Muscle of leg (tissue), 11 donors: ENCODE data around the gene TUBB8B. TPM values are rescaled to one million over a fixed set of nuclear protein-coding genes. Genes with fewer than 3 reads are reported as not detected.
"Not testable (repeated sequence)": the region's sequence is repeated elsewhere in the genome, so short reads cannot be mapped to it uniquely, and the experiment has no call there.

Experiments
- DNase-seq: peaks from one replicate; pipeline ENCODE4 v3.0.0; 2013
- H3K27ac ChIP-seq: one replicate; pipeline ENCODE4 v1.5.1; 2013; ENCODE audit warnings: mild to moderate bottlenecking, low read length, control low read depth
- H3K27me3 ChIP-seq: one replicate; pipeline ENCODE4 v1.6.1; 2013; ENCODE audit warnings: low read length; ENCODE audit not compliant: control insufficient read depth, insufficient read depth
- H3K36me3 ChIP-seq: one replicate; pipeline ENCODE4 v1.6.1; 2013; ENCODE audit warnings: low read length; ENCODE audit not compliant: control insufficient read depth, insufficient read depth
- H3K4me1 ChIP-seq: one replicate; pipeline ENCODE4 v1.6.1; 2013; ENCODE audit warnings: low read length; ENCODE audit not compliant: control insufficient read depth, insufficient read depth
- H3K4me3 ChIP-seq: one replicate; pipeline ENCODE4 v1.5.1; 2013; ENCODE audit warnings: low read length, control low read depth
- H3K9me3 ChIP-seq: replicated peaks from 2 replicates; pipeline ENCODE4 v1.6.1; 2013; ENCODE audit warnings: low read depth, low read length; ENCODE audit not compliant: control insufficient read depth
- WGBS: methylation state at CpG from one replicate; pipeline ENCODE4 v1.1.5; 2013; ENCODE audit warnings: missing lambda C conversion rate; ENCODE audit not compliant: insufficient coverage; 5-methylcytosine and 5-hydroxymethylcytosine counted together
- polyA plus RNA-seq, 8 donors: library from polyadenylated mRNA; unstranded; fragments of 120-200 nt; gene quantifications; one replicate each; pipeline versions ENCODE4 v1.2.1 to v1.2.3, GENCODE V29; 2013; ENCODE audit warnings: inconsistent platforms in 1 of 8, low replicate concordance in 1 of 8; ENCODE audit not compliant: insufficient read length in 8 of 8, insufficient read depth in 1 of 8
- total RNA-seq: library from RNA; stranded (reverse); fragments of 120-200 nt; gene quantifications from one replicate; pipeline ENCODE4 v1.2.4, GENCODE V29; 2013

Gene TUBB8B
- total and polyA plus RNA-seq, 9 donors = 0.30 TPM; not detected in 8

GRCh38 chr18:12773-13172 lies 36.6 kb downstream of the TUBB8B start:
- H3K4me1 ChIP-seq, H3K36me3 ChIP-seq, H3K9me3 ChIP-seq, H3K27me3 ChIP-seq, H3K27ac ChIP-seq, H3K4me3 ChIP-seq, DNase-seq: not testable (repeated sequence)
- no CpG with 5 or more reads among the region's 9 CpGs for WGBS

- not testable (repeated sequence) for H3K27ac ChIP-seq, H3K9me3 ChIP-seq, H3K36me3 ChIP-seq, DNase-seq, H3K4me3 ChIP-seq, H3K4me1 ChIP-seq, H3K27me3 ChIP-seq
- WGBS = no CpG with 5 or more reads among the region's 65 CpGs
These were observed 37.8 kb downstream of the TUBB8B start for GRCh38 chr18:11383-12274.

- not testable (repeated sequence) for H3K4me1 ChIP-seq, H3K9me3 ChIP-seq, H3K27ac ChIP-seq, DNase-seq, H3K4me3 ChIP-seq, H3K36me3 ChIP-seq, H3K27me3 ChIP-seq
- WGBS = 71% methylated on average over 9 of the region's 75 CpGs
These were observed 38.7 kb downstream of the TUBB8B start for GRCh38 chr18:10624-11184.

- H3K36me3 ChIP-seq, H3K9me3 ChIP-seq, DNase-seq, H3K4me1 ChIP-seq, H3K27me3 ChIP-seq, H3K4me3 ChIP-seq, H3K27ac ChIP-seq: not testable (repeated sequence)
These were observed 39.5 kb downstream of the TUBB8B start for GRCh38 chr18:9937-10336.

Other genes with a start within 250 kb of the TUBB8B start
- 26.0 TPM for gene USP14, start 108.9 kb upstream of the TUBB8B start, total RNA-seq
- 10 to 100 TPM; 30.8 to 60.0 (median 55.6) TPM for gene USP14, start 108.9 kb upstream of the TUBB8B start, polyA plus RNA-seq
- gene THOC1, start 218.4 kb upstream of the TUBB8B start, total RNA-seq = 43.0 TPM
- gene THOC1, start 218.4 kb upstream of the TUBB8B start, polyA plus RNA-seq = 10 to 100 TPM; 27.8 to 49.5 (median 37.1) TPM